ENCODE results near the gene DMBX1.

GRCh38 chr1:46449223-46450159 lies 40.1 kb upstream of the DMBX1 start:
- TF ChIP-seq CTCF (conservative IDR thresholded peaks at IDR 0.05) (no peak), ZFX (IDR thresholded peaks at IDR 0.05) (no peak)

Measured in C4-2B (cell line).